GM21576 (cell line): ENCODE results near the gene PTPRB.

Experiments
- ATAC-seq: cut with Tn5 transposase; IDR thresholded peaks from one replicate; pipeline ENCODE4 v1.9.1; 2021; ENCODE audit warnings: mild to moderate bottlenecking, moderate library complexity; ENCODE audit not compliant: unreplicated experiment

PTPRB gene

GRCh38 chr12:70644861-70645260 is 7.6 kb upstream of the PTPRB start:
- ATAC-seq = no peak

- no peak for ATAC-seq
Measured at GRCh38 chr12:70643939-70644338, 6.7 kb upstream of the PTPRB start.

- no peak for ATAC-seq
Measured at GRCh38 chr12:70641691-70642090, 4.5 kb upstream of the PTPRB start.

GRCh38 chr12:70640901-70641300 is 3.7 kb upstream of the PTPRB start:
- ATAC-seq = no peak

- ATAC-seq = no peak
Measured at GRCh38 chr12:70639535-70639934, 2.3 kb upstream of the PTPRB start.

DNA sequence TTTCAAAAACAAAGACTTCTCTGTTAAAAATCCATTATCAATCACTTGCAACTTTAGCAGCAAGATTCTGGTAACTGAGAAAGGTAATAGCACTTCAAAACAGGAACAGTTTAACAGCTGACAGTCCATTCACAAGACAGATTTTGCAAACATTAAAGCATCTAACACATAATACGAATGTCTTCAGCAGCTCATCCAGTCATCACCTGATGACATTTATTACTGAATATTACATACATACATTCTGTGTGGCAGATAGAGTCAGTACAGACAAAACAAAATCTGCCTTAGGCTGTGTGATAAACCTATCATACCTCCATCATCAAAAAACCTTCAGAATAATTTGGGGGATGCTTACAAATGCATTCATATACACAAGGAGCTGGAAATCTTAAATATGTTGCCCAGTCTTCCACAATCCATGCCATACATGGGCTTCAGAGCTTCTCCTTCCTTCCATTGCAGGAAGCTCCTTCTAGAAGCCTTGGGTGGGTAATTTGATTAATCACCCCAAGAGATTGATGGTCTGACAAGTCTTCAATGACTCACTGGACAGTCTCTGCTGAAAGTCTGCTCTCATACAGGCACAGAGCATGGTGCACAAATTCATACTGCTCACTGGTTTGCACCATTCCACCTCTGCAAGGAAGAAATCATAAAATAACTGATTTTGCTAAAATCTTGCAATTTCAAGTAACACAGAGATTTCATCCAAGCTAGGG is 1.6 kb upstream of the PTPRB start:
- ATAC-seq = no peak

- no peak for ATAC-seq
Measured at GRCh38 chr12:70635755-70636154, 1.5 kb downstream of the PTPRB start.

- ATAC-seq = no peak
Measured at GRCh38 chr12:70628701-70629480, 8.3 kb downstream of the PTPRB start.

DNA sequence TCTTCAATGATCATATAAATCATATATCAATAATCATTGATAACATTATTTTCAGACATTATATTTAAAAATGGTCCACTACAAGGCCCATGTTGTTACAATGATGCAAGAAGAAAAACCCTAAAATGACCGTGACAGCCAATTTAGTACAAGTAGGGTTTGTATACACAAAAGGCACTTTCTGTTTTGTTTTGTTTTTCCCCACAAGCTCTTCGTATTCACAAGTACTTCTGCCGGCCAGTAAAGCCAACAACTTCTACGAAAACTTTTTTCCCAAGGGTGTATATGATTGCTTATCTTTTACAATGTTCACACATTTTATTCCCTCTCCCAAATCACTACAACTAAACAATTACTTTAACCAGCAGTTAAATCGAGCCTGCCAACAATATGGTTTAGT is 9.6 kb downstream of the PTPRB start:
- no peak for ATAC-seq

DNA sequence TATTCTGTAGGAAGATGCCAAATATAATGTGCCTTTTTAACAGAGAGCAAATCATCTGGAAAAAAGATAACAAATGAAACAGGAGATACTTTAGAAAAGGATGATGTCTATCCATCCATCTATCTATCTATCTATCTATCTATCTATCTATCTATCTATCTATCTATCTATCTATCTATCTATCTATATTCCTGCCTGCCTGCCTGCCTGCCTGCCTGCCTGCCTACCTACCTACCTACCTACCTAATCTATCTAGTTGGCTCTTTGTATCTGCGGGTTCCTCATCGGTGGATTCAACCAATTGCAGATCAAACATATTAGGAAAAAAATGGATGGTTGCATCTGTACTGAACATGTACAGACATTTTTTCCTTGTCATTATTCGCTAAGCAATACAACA is 11.0 kb downstream of the PTPRB start:
- no peak for ATAC-seq

GRCh38 chr12:70619471-70620152 is 17.6 kb downstream of the PTPRB start:
- ATAC-seq = no peak

DNA sequence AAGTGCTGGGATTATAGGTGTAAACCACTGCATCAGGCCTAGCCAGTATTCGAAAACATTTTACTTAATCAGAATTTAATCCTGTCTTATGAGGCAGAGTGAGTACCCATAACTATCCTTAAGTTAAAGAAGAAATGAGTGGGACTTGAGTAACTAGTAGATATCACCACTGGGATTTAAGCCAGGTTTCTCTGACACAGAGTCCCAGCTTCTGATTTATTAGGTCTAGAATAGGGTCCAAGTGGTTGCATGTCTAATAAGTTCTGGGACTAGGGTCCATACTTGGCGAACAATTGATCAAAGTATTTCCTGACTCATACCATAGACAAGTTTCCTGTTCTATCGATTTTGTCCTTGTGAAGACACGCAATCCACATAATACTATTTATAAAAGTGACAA is 18.9 kb downstream of the PTPRB start:
- ATAC-seq = no peak

DNA sequence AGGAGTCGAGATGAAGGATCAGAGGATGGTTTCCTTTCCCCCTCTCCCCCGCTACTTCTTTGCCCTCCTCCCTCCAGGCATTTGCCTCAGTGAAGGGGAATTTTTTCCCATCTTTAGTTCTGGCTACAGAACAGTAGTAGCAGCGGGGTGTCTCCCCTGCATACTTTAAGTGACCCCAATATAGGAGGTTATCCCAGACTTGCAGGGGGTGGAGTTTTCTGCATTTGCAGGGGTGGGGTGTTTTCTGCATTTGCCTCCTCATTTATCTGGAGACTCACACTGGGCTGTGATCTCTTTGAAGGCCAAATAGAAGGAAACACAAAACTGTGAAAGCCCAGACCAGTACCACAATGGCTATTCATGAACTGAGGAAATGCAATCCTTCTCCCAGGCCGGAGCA is 19.8 kb downstream of the PTPRB start:
- no peak for ATAC-seq

GRCh38 chr12:70615174-70615866 is 21.9 kb downstream of the PTPRB start:
- ATAC-seq = no peak

- no peak for ATAC-seq
Measured at GRCh38 chr12:70609739-70610491, 27.3 kb downstream of the PTPRB start.

- no peak for ATAC-seq
Measured at GRCh38 chr12:70609203-70609602, 28.0 kb downstream of the PTPRB start.

- ATAC-seq = no peak
Measured at GRCh38 chr12:70608184-70608583, 29.0 kb downstream of the PTPRB start.

DNA sequence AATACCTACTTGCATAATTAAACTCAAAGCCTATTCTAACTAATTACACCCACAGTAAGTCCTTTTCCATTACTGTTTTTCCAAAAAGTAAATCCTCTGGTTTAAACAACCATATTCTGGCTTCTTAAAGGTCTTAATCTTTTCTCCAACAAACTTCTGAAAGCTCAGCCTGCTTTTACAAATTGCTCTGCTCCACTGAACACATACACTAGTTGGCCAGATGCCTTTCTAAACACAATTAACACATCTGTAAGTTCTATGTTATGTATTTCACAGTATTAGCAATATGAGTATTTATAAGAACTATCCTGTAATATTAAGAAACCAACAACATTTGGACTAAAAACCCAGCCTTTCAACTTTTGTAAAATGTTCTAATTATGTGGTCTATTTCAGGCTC is 30.1 kb downstream of the PTPRB start:
- ATAC-seq = no peak

- ATAC-seq = no peak
Measured at GRCh38 chr12:70605976-70606375, 31.3 kb downstream of the PTPRB start.

DNA sequence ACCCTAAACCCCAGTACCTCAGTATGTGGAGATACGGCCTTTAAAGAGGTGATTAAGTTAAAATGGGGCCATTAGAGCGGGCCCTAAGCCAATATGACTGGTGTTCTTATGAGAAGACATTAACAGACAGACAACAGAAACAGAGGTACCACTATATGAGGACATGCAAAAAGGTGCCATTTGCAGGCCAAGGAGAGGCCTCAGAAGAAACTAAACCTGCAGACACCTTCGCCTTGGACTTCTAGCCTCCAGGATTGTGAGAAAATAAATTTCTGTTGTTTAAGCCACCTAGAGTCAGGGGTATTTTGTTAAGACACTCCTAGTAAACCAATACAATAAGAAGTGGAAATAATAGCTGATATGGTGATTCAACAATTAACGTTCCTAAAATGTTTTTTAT is 32.6 kb downstream of the PTPRB start:
- ATAC-seq = no peak

DNA sequence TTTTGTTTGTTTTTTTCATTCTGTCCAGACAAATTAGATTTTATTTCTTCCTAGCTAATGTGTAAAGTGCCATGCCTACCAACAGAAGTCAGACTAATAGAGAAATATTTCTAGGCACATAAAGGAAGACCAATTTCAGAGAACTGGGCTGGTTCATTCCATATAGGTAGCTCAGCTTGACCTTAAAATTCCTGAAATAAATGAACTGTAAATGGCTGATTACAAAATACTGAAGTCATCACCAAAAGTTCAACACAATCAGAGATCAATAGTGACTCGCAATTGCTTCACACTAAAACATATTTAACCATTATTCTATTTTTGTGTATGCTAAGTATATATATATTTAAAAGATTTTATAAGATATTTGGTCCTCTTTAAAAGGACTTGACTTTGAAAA is 34.2 kb downstream of the PTPRB start:
- no peak for ATAC-seq
